Ammon's horn (tissue), 1 donor: ENCODE data around the gene IFFO2.

Source experiments
- DNase-seq: peaks from one replicate; pipeline ENCODE4 v3.0.0-alpha.2; 2016; ENCODE audit warnings: low spot score

The IFFO2 gene

GRCh38 chr1:18972531-18972930, 16.1 kb upstream of the IFFO2 start:
- no peak for DNase-seq

- no peak for DNase-seq
Measured at GRCh38 chr1:18970762-18971161, 14.3 kb upstream of the IFFO2 start.

- DNase-seq, result no peak
Measured at GRCh38 chr1:18970358-18970757, 13.9 kb upstream of the IFFO2 start.

- DNase-seq, result no peak
Measured at GRCh38 chr1:18967066-18967690, 10.7 kb upstream of the IFFO2 start.

GRCh38 chr1:18965206-18966173, 9.0 kb upstream of the IFFO2 start:
- DNase-seq, result no peak

GRCh38 chr1:18963968-18964367, 7.5 kb upstream of the IFFO2 start:
- DNase-seq, result no peak

- DNase-seq, result no peak
Measured at GRCh38 chr1:18962855-18963737, 6.6 kb upstream of the IFFO2 start.

GRCh38 chr1:18962121-18962721, 5.7 kb upstream of the IFFO2 start:
- no peak for DNase-seq

- DNase-seq, result no peak
Measured at GRCh38 chr1:18960821-18961220, 4.3 kb upstream of the IFFO2 start.

GRCh38 chr1:18960409-18960808, 3.9 kb upstream of the IFFO2 start:
- DNase-seq, result no peak

- DNase-seq, result no peak
Measured at GRCh38 chr1:18959591-18959990, 3.1 kb upstream of the IFFO2 start.

- DNase-seq, result no peak
Measured at GRCh38 chr1:18957532-18958300, 1.2 kb upstream of the IFFO2 start.

GRCh38 chr1:18957136-18957521, 653 bp upstream of the IFFO2 start:
- DNase-seq, result no peak

GRCh38 chr1:18955441-18956192, 859 bp downstream of the IFFO2 start:
- no peak for DNase-seq

- no peak for DNase-seq
Measured at GRCh38 chr1:18955131-18955440, 1.4 kb downstream of the IFFO2 start.

- no peak for DNase-seq
Measured at GRCh38 chr1:18954270-18955071, 2.0 kb downstream of the IFFO2 start.

- DNase-seq, result no peak
Measured at GRCh38 chr1:18953731-18954231, 2.7 kb downstream of the IFFO2 start.

GRCh38 chr1:18951818-18952391, 4.6 kb downstream of the IFFO2 start:
- no peak for DNase-seq

- no peak for DNase-seq
Measured at GRCh38 chr1:18951416-18951815, 5.1 kb downstream of the IFFO2 start.
